GM12878 (cell line): ENCODE data around the gene ZDHHC18. TPM values are rescaled to one million over a fixed set of nuclear protein-coding genes. Genes with fewer than 3 reads are reported as not detected.

ENCODE experiments used
- BMI1 ChIP-seq: fragments of 450-650 bp; IDR thresholded peaks from 2 replicates; pipeline ENCODE4 v1.6.1; 2016; ENCODE audit warnings: mild to moderate bottlenecking, moderate library complexity, borderline replicate concordance
- CBX3 ChIP-seq: fragments of 200-600 bp; sonication (generic); IDR thresholded peaks from 2 replicates; pipeline ENCODE4 v1.6.1; 2016; ENCODE audit warnings: low read depth, borderline replicate concordance
- EP300 ChIP-seq, 2 experiments: fragments of 150-350 bp in 1 of 2; IDR thresholded peaks; 2 replicates each; pipeline ENCODE4 v1.6.1; 2011 to 2012; ENCODE audit warnings: low read depth in 2 of 2, low read length in 2 of 2, borderline replicate concordance in 1 of 2, improper control_type of control experiment in 1 of 2, inconsistent platforms in 1 of 2; ENCODE audit not compliant: control insufficient read depth in 1 of 2
- FOXK2 ChIP-seq: fragments of 450-650 bp; IDR thresholded peaks from 2 replicates; pipeline ENCODE4 v1.6.1; 2017; ENCODE audit warnings: mild to moderate bottlenecking, moderate library complexity
- GABPA ChIP-seq: IDR thresholded peaks from 2 replicates; pipeline ENCODE4 v1.6.1; 2014; ENCODE audit warnings: antibody characterized with exemption, low read depth, mild to moderate bottlenecking, inconsistent platforms
- JUND ChIP-seq: IDR thresholded peaks from 2 replicates; pipeline ENCODE4 v1.6.1; 2012; ENCODE audit warnings: low read depth, mild to moderate bottlenecking, low read length, improper control_type of control experiment, moderate library complexity
- LARP7 ChIP-seq: fragments of 450-650 bp; IDR thresholded peaks from 2 replicates; pipeline ENCODE4 v1.6.1; 2017; ENCODE audit warnings: mild to moderate bottlenecking
- MTA2 ChIP-seq: fragments of 450-650 bp; IDR thresholded peaks from 2 replicates; pipeline ENCODE4 v1.6.1; 2016; ENCODE audit warnings: low read depth, mild to moderate bottlenecking, moderate library complexity
- NFYB ChIP-seq: IDR thresholded peaks from 2 replicates; pipeline ENCODE4 v1.6.1; 2011; ENCODE audit warnings: low read depth, mild to moderate bottlenecking, low read length, improper control_type of control experiment, moderate library complexity; ENCODE audit not compliant: insufficient read depth
- POLR2AphosphoS5 ChIP-seq: IDR thresholded peaks from 2 replicates; pipeline ENCODE4 v1.6.1; 2011; ENCODE audit warnings: mild to moderate bottlenecking, low read length, inconsistent platforms
- POU2F2 ChIP-seq: IDR thresholded peaks from 3 replicates; pipeline ENCODE4 v1.6.1; 2011; ENCODE audit warnings: low read depth, mild to moderate bottlenecking, low read length, borderline replicate concordance
- RAD21 ChIP-seq: IDR thresholded peaks from 2 replicates; pipeline ENCODE4 v1.6.1; 2011; ENCODE audit warnings: mild to moderate bottlenecking, low read depth, low read length, moderate library complexity; ENCODE audit not compliant: insufficient read depth
- RFX5 ChIP-seq: IDR thresholded peaks from 2 replicates; pipeline ENCODE4 v1.6.1; 2011; ENCODE audit warnings: low read depth, low read length, improper control_type of control experiment
- RUNX3 ChIP-seq: IDR thresholded peaks from 2 replicates; pipeline ENCODE4 v1.6.1; 2012; ENCODE audit warnings: low read length, inconsistent platforms
- SREBF1 ChIP-seq: IDR thresholded peaks from 2 replicates; pipeline ENCODE4 v1.6.1; 2012; ENCODE audit warnings: mild to moderate bottlenecking, low read length
- ZNF207 ChIP-seq: fragments of 450-650 bp; IDR thresholded peaks from 2 replicates; pipeline ENCODE4 v1.6.1; 2014; ENCODE audit warnings: antibody characterized with exemption, mild to moderate bottlenecking, borderline replicate concordance
- ZNF217 ChIP-seq: fragments of 450-650 bp; IDR thresholded peaks from 2 replicates; pipeline ENCODE4 v1.6.1; 2017; ENCODE audit warnings: antibody characterized with exemption, mild to moderate bottlenecking
- ZSCAN29 ChIP-seq: fragments of 450-650 bp; IDR thresholded peaks from 2 replicates; pipeline ENCODE4 v1.6.1; 2017; ENCODE audit warnings: mild to moderate bottlenecking, moderate library complexity
- polyA plus RNA-seq, 11 experiments: library from polyadenylated mRNA; depleted of rRNA in 4 of 11; unstranded in 6 of 11; stranded (reverse) in 5 of 11; fragments of >200 nt; fragmentation: Nextera tagmentation in 4 of 11; fragmentation: Illumina TruSeq in 1 of 11; extraction: Ambion mirVana in 4 of 11; extraction: Trizol in 1 of 11; gene quantifications; 1 replicate in 1 of 11; 2 replicates in 10 of 11; pipeline versions ENCODE4 v1.2.1 to v1.2.3, GENCODE V29; 2011 to 2016; ENCODE audit warnings: inconsistent platforms in 2 of 11, missing spikeins in 2 of 11, low read depth in 1 of 11
- total RNA-seq, 4 experiments: library from RNA; depleted of rRNA in 3 of 4; stranded (reverse); fragments of >200 nt in 3 of 4; fragmentation: Illumina TruSeq in 1 of 4; extraction: Trizol in 1 of 4; gene quantifications; 2 replicates each; pipeline versions ENCODE4 v1.2.1 to v1.2.3, GENCODE V29; 2013 to 2021
- TF ChIP-seq, protein P1 (sequence below): fragments of 450-650 bp; IDR thresholded peaks from 2 replicates; pipeline ENCODE4 v1.6.1; 2017; ENCODE audit warnings: borderline replicate concordance
- TF ChIP-seq, protein P2 (sequence below): IDR thresholded peaks from 2 replicates; pipeline ENCODE4 v1.6.1; 2012; ENCODE audit warnings: low read length, inconsistent platforms
- TF ChIP-seq, protein P3 (sequence below): fragments of 450-650 bp; formaldehyde crosslinking; IDR thresholded peaks from 2 replicates; pipeline ENCODE4 v1.4.0; 2022; ENCODE audit warnings: mild to moderate bottlenecking, moderate library complexity
- TF ChIP-seq, protein P4 (sequence below): fragments of 450-650 bp; IDR thresholded peaks from 2 replicates; pipeline ENCODE4 v1.6.1; 2017; ENCODE audit warnings: antibody characterized with exemption, mild to moderate bottlenecking, moderate library complexity

The ZDHHC18 gene
- total and polyA plus RNA-seq, 10 of the 15 experiments (the other 5 are each of a cell fraction or from before 2014, with no cell fraction given), result 0.40 to 81.2 (median 21.3) TPM

DNA sequence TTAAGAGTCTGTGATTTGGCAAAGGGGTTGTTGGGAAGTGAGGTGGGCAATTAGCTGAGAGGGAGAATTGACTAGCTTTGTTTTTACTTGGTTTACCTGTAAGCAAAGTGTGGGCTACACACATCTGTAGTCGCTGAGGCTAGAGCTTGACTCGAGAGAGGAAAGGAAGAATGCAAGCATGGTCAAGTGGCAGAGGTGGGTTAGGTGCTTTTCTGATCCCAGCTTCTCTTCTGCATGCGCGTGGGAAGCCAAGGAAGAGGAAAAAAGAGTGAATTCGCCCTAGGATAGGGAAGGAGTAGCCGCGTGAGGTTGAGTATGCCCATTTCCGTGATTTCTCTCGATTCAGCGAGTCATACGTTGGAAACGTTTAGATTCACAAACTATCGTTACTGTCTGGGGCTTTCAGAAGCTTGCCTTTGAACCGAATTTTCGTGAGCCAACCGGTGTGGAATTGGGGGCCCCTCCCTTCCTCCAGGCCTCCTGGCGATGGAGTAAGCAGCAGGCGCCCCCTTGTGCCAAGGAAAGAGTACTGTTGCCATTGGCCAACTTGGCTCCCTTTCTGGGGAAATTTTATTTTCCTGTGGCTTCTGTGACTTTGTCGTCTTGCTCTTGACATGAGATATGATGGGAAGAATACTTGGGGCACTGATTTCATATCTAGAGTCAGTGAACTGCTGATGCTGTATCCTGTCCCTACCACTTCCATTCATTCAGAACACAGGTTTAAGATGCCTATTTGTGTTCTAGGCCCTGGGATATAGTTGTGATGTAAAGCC, 37.5 kb upstream of the ZDHHC18 start (continued):
- TF ChIP-seq, protein P1, sequence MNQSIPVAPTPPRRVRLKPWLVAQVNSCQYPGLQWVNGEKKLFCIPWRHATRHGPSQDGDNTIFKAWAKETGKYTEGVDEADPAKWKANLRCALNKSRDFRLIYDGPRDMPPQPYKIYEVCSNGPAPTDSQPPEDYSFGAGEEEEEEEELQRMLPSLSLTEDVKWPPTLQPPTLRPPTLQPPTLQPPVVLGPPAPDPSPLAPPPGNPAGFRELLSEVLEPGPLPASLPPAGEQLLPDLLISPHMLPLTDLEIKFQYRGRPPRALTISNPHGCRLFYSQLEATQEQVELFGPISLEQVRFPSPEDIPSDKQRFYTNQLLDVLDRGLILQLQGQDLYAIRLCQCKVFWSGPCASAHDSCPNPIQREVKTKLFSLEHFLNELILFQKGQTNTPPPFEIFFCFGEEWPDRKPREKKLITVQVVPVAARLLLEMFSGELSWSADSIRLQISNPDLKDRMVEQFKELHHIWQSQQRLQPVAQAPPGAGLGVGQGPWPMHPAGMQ, result no peak
- TF ChIP-seq SREBF1 (no peak), FOXK2 (no peak), EP300 (IDR thresholded peaks at IDR 0.05; ENCODE audit: borderline replicate concordance in 1 of 2, control insufficient read depth in 1 of 2, low read depth in 2 of 2, low read length in 2 of 2) (no peak), NFYB (no peak), LARP7 (peak; percentile 60), POLR2AphosphoS5 (peak; percentile 53), ZNF217 (no peak), GABPA (no peak), ZNF207 (peak; percentile 71; the same call in 1 of the 2 replicates), POU2F2 (peak; percentile 65; the same call in 1 of the 3 replicates), RUNX3 (peak; percentile 42), JUND (no peak), RAD21 (peak; percentile 99), CBX3 (no peak), ZSCAN29 (peak; percentile 86), BMI1 (no peak), RFX5 (no peak), MTA2 (0 out of 2 replicates have a peak, but pooled peaks have one; percentile 15)
- TF ChIP-seq, protein P2, sequence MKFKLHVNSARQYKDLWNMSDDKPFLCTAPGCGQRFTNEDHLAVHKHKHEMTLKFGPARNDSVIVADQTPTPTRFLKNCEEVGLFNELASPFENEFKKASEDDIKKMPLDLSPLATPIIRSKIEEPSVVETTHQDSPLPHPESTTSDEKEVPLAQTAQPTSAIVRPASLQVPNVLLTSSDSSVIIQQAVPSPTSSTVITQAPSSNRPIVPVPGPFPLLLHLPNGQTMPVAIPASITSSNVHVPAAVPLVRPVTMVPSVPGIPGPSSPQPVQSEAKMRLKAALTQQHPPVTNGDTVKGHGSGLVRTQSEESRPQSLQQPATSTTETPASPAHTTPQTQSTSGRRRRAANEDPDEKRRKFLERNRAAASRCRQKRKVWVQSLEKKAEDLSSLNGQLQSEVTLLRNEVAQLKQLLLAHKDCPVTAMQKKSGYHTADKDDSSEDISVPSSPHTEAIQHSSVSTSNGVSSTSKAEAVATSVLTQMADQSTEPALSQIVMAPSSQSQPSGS, result no peak
- TF ChIP-seq, protein P3, sequence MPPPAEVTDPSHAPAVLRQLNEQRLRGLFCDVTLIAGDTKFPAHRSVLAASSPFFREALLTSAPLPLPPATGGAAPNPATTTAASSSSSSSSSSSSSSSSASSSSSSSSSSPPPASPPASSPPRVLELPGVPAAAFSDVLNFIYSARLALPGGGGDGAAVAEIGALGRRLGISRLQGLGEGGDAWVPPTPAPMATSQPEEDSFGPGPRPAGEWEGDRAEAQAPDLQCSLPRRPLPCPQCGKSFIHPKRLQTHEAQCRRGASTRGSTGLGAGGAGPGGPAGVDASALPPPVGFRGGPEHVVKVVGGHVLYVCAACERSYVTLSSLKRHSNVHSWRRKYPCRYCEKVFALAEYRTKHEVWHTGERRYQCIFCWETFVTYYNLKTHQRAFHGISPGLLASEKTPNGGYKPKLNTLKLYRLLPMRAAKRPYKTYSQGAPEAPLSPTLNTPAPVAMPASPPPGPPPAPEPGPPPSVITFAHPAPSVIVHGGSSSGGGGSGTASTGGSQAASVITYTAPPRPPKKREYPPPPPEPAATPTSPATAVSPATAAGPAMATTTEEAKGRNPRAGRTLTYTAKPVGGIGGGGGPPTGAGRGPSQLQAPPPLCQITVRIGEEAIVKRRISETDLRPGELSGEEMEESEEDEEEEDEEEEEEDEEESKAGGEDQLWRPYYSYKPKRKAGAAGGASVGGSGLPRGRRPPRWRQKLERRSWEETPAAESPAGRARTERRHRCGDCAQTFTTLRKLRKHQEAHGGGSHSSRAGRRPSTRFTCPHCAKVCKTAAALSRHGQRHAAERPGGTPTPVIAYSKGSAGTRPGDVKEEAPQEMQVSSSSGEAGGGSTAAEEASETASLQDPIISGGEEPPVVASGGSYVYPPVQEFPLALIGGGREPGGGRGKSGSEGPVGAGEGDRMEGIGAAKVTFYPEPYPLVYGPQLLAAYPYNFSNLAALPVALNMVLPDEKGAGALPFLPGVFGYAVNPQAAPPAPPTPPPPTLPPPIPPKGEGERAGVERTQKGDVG (CRISPR knock-in tag), result no peak
- TF ChIP-seq, protein P4, sequence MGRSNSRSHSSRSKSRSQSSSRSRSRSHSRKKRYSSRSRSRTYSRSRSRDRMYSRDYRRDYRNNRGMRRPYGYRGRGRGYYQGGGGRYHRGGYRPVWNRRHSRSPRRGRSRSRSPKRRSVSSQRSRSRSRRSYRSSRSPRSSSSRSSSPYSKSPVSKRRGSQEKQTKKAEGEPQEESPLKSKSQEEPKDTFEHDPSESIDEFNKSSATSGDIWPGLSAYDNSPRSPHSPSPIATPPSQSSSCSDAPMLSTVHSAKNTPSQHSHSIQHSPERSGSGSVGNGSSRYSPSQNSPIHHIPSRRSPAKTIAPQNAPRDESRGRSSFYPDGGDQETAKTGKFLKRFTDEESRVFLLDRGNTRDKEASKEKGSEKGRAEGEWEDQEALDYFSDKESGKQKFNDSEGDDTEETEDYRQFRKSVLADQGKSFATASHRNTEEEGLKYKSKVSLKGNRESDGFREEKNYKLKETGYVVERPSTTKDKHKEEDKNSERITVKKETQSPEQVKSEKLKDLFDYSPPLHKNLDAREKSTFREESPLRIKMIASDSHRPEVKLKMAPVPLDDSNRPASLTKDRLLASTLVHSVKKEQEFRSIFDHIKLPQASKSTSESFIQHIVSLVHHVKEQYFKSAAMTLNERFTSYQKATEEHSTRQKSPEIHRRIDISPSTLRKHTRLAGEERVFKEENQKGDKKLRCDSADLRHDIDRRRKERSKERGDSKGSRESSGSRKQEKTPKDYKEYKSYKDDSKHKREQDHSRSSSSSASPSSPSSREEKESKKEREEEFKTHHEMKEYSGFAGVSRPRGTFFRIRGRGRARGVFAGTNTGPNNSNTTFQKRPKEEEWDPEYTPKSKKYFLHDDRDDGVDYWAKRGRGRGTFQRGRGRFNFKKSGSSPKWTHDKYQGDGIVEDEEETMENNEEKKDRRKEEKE, result no peak
